Activated T-cell treated with anti-CD3 and anti-CD28 coated beads, Interleukin-2, amount 50 U/mL, for 72 hours (primary cell): Measurements from ENCODE around the gene SPAG6. TPM values are rescaled to one million over a fixed set of nuclear protein-coding genes. Genes with fewer than 3 reads are reported as not detected.
A peak's percentile ranks its signal among the peaks of the same experiment; 100 is the strongest.
"Not testable (repeated sequence)": the region's sequence is repeated elsewhere in the genome, so short reads cannot be mapped to it uniquely, and the experiment has no call there.

Experiments
- ATAC-seq, 2 donors: fragments of 150-1000 bp; cut with Tn5 transposase; replicated peaks in 1 of 2; 2 replicates each; pipeline ENCODE4 v1.10.0; 2021; ENCODE audit warnings: moderate library complexity in 2 of 2, mild to moderate bottlenecking in 1 of 2
- DNase-seq, 2 donors: peaks; one replicate each; pipeline ENCODE4 v3.0.0; 2021 to 2022; ENCODE audit warnings: mixed read lengths in 1 of 2
- H3K27ac Mint-ChIP-seq: one replicate; pipeline ENCODE4 v1.8.0; 2022; ENCODE audit warnings: mild to moderate bottlenecking, moderate library complexity, mixed read lengths
- H3K27me3 Mint-ChIP-seq: one replicate; pipeline ENCODE4 v1.8.0; 2022; ENCODE audit warnings: low read depth, mixed read lengths
- H3K36me3 Mint-ChIP-seq, 2 donors: one replicate each; pipeline ENCODE4 v1.8.0; 2022; ENCODE audit warnings: mixed read lengths in 2 of 2, mild to moderate bottlenecking in 1 of 2; ENCODE audit not compliant: insufficient read depth in 2 of 2
- H3K4me1 Mint-ChIP-seq: one replicate; pipeline ENCODE4 v1.8.0; 2022; ENCODE audit warnings: low read depth, mixed read lengths
- H3K4me3 Mint-ChIP-seq, 2 donors: one replicate each; pipeline ENCODE4 v1.8.0; 2022; ENCODE audit warnings: mild to moderate bottlenecking in 2 of 2, mixed read lengths in 2 of 2, moderate library complexity in 2 of 2
- H3K9me3 Mint-ChIP-seq, 2 donors: one replicate each; pipeline ENCODE4 v1.8.0; 2022; ENCODE audit warnings: mixed read lengths in 2 of 2
- total RNA-seq, 2 donors: library from RNA; stranded (reverse); gene quantifications; one replicate each; pipeline ENCODE4 v1.2.3, GENCODE V29; 2022

The SPAG6 gene
- under 1 TPM; 0.37 to 0.38 TPM for total RNA-seq

- peaks cover 0 to 2% of the 10 kb centered on the region in 2 donors for H3K9me3 Mint-ChIP-seq
- peaks cover 24% of the 10 kb centered on the region for H3K4me1 Mint-ChIP-seq
- H3K27ac Mint-ChIP-seq, result peak within 1 kb of the TSS; percentile 97
- peaks cover 5% of the 10 kb centered on the region in 2 donors for H3K36me3 Mint-ChIP-seq
- ATAC-seq, result peak; percentile 69 to 73
- H3K4me3 Mint-ChIP-seq, result peak within 1 kb of the TSS; percentile 82 to 92
- H3K27me3 Mint-ChIP-seq, result peaks cover 59% of the 10 kb centered on the region
- peak; percentile 80 to 81 for DNase-seq
Observed at GRCh38 chr10:22345301-22346095, at the start of gene SPAG6. SPAG6 (plus strand) TSS chr10:22345496; CDS start chr10:22345612, 116 bp downstream.

- Mint-ChIP-seq H3K4me1 (no peaks in the 10 kb centered on the region), H3K4me3 (no peak overlapping the region), H3K27me3 (peaks cover 6% of the 10 kb centered on the region), H3K36me3 (no peaks in the 10 kb centered on the region), H3K27ac (no peak overlapping the region), H3K9me3 (no peaks in the 10 kb centered on the region)
- DNase-seq (no peak), ATAC-seq (no peak)
Observed at GRCh38 chr10:22301193-22301592, 44.1 kb upstream of the SPAG6 start.

- ATAC-seq (no peak), DNase-seq (no peak)
- Mint-ChIP-seq H3K27ac (no peak overlapping the region), H3K4me3 (no peak overlapping the region), H3K9me3 (no peaks in the 10 kb centered on the region), H3K36me3 (no peaks in the 10 kb centered on the region), H3K27me3 (peaks cover 16% of the 10 kb centered on the region), H3K4me1 (peaks cover 7% of the 10 kb centered on the region)
Observed at GRCh38 chr10:22303461-22303860, 41.8 kb upstream of the SPAG6 start.

- H3K4me1 Mint-ChIP-seq, result peaks cover 15% of the 10 kb centered on the region
- DNase-seq, result no peak
- no peak overlapping the region for H3K4me3 Mint-ChIP-seq
- no peaks in the 10 kb centered on the region for H3K9me3 Mint-ChIP-seq
- peaks cover 12% of the 10 kb centered on the region for H3K27me3 Mint-ChIP-seq
- H3K36me3 Mint-ChIP-seq, result no peaks in the 10 kb centered on the region
- H3K27ac Mint-ChIP-seq, result no peak overlapping the region
- ATAC-seq, result no peak
Observed at GRCh38 chr10:22305721-22306120, 39.6 kb upstream of the SPAG6 start.

GRCh38 chr10:22308390-22308789 lies 36.9 kb upstream of the SPAG6 start:
- no peaks in the 10 kb centered on the region for H3K9me3 Mint-ChIP-seq
- DNase-seq (peak; percentile 50 to 57), ATAC-seq (peak; percentile 100)
- no peaks in the 10 kb centered on the region for H3K36me3 Mint-ChIP-seq
- peaks cover 20% of the 10 kb centered on the region for H3K4me1 Mint-ChIP-seq
- peaks cover 17% of the 10 kb centered on the region for H3K27me3 Mint-ChIP-seq
- peak overlapping the region in 1 of 2 donors; percentile 59 for H3K4me3 Mint-ChIP-seq
- no peak overlapping the region for H3K27ac Mint-ChIP-seq

GRCh38 chr10:22309180-22310000 lies 35.9 kb upstream of the SPAG6 start:
- Mint-ChIP-seq H3K4me1 (peaks cover 20% of the 10 kb centered on the region), H3K27me3 (peaks cover 17% of the 10 kb centered on the region), H3K27ac (peak overlapping the region; percentile 90), H3K9me3 (no peaks in the 10 kb centered on the region), H3K36me3 (no peaks in the 10 kb centered on the region), H3K4me3 (no peak overlapping the region)
- ATAC-seq, result no peak
- no peak for DNase-seq

- H3K4me3 Mint-ChIP-seq, H3K27ac Mint-ChIP-seq, ATAC-seq, DNase-seq, H3K36me3 Mint-ChIP-seq, H3K9me3 Mint-ChIP-seq: not testable (repeated sequence)
- Mint-ChIP-seq H3K27me3 (peaks cover 21% of the 10 kb centered on the region), H3K4me1 (peaks cover 24% of the 10 kb centered on the region)
Observed at GRCh38 chr10:22310012-22310411, 35.3 kb upstream of the SPAG6 start.

GRCh38 chr10:22310928-22311327 lies 34.4 kb upstream of the SPAG6 start:
- H3K36me3 Mint-ChIP-seq, result peaks cover 0 to 2% of the 10 kb centered on the region in 2 donors
- peaks cover 32% of the 10 kb centered on the region for H3K4me1 Mint-ChIP-seq
- peak overlapping the region; percentile 54 for H3K27ac Mint-ChIP-seq
- no peak for DNase-seq
- no peaks in the 10 kb centered on the region for H3K9me3 Mint-ChIP-seq
- no peak for ATAC-seq
- no peak overlapping the region for H3K4me3 Mint-ChIP-seq
- peaks cover 28% of the 10 kb centered on the region for H3K27me3 Mint-ChIP-seq

GRCh38 chr10:22314852-22315251 lies 30.4 kb upstream of the SPAG6 start:
- no peak for DNase-seq
- Mint-ChIP-seq H3K27ac (no peak overlapping the region), H3K4me1 (peaks cover 45% of the 10 kb centered on the region), H3K4me3 (peak overlapping the region; percentile 90 to 99), H3K9me3 (no peaks in the 10 kb centered on the region), H3K36me3 (peaks cover 2 to 4% of the 10 kb centered on the region in 2 donors), H3K27me3 (peaks cover 24% of the 10 kb centered on the region)
- ATAC-seq, result no peak

GRCh38 chr10:22315455-22316285 lies 29.6 kb upstream of the SPAG6 start:
- H3K4me1 Mint-ChIP-seq, result peaks cover 50% of the 10 kb centered on the region
- ATAC-seq, result peak; percentile 39 to 41
- peaks cover 28% of the 10 kb centered on the region for H3K27me3 Mint-ChIP-seq
- peak overlapping the region; percentile 99 for H3K27ac Mint-ChIP-seq
- DNase-seq, result no peak
- peaks cover 6% of the 10 kb centered on the region in 2 donors for H3K36me3 Mint-ChIP-seq
- no peaks in the 10 kb centered on the region for H3K9me3 Mint-ChIP-seq
- peak overlapping the region; percentile 90 to 99 for H3K4me3 Mint-ChIP-seq

GRCh38 chr10:22316286-22317075 lies 28.8 kb upstream of the SPAG6 start, which contains the start of gene COMMD3:
COMMD3 (plus strand) TSS chr10:22316388; CDS start chr10:22316418, 30 bp downstream.
- Mint-ChIP-seq H3K4me3 (peak within 1 kb of the TSS; percentile 90 to 99), H3K36me3 (peaks cover 6% of the 10 kb centered on the region in 2 donors), H3K27me3 (peaks cover 22% of the 10 kb centered on the region), H3K4me1 (peaks cover 45% of the 10 kb centered on the region), H3K9me3 (no peaks in the 10 kb centered on the region), H3K27ac (peak within 1 kb of the TSS; percentile 99)
- DNase-seq, result peak; percentile 83 to 85
- peak; percentile 78 to 81 for ATAC-seq

GRCh38 chr10:22317076-22317370 lies 28.3 kb upstream of the SPAG6 start:
- H3K4me3 Mint-ChIP-seq, result peak overlapping the region; percentile 89 to 96
- H3K9me3 Mint-ChIP-seq, result no peaks in the 10 kb centered on the region
- H3K36me3 Mint-ChIP-seq, result peaks cover 6% of the 10 kb centered on the region in 2 donors
- peak overlapping the region; percentile 75 for H3K27ac Mint-ChIP-seq
- peaks cover 46% of the 10 kb centered on the region for H3K4me1 Mint-ChIP-seq
- H3K27me3 Mint-ChIP-seq, result peaks cover 22% of the 10 kb centered on the region
- peak in 1 of 2 donors; percentile 26 for ATAC-seq
- DNase-seq, result peak; percentile 37 to 44
